ENCODE data around the gene OVOL1. TPM values are rescaled to one million over a fixed set of nuclear protein-coding genes. Genes with fewer than 3 reads are reported as not detected.
A peak's percentile ranks its signal among the peaks of the same experiment; 100 is the strongest.

The OVOL1 gene
- polyA plus RNA-seq, 3 donors, result 0.08 TPM; not detected in 2

GRCh38 chr11:65833297-65834030, 46.6 kb downstream of the OVOL1 start, which contains the start of gene SNX32:
Gene SNX32, plus strand, starts transcription at chr11:65833963. Its CDS starts 103 bp downstream, at chr11:65834066.
- Mint-ChIP-seq H3K9me3 (peaks cover 0 to 13% (median 3%) of the 10 kb centered on the region in 7 donors), H3K36me3 (no peaks in the 10 kb centered on the region), H3K4me3 (no peak within 1 kb of the TSS), H3K27me3 (ENCODE audit: low read depth in 3 of 3) (peaks cover 10 to 19% (median 14%) of the 10 kb centered on the region in 3 donors), H3K27ac (peak within 1 kb of the TSS in 2 of 7 donors; percentile 20 to 34), H3K4me1 (peaks cover 13% of the 10 kb centered on the region)
- Histone ChIP-seq H4K20me1 (ENCODE audit: insufficient read depth, low read length) (no peaks in the 10 kb centered on the region), H3K9me3 (replicated peaks in 1 of 2; ENCODE audit: control insufficient read depth in 1 of 2, insufficient read depth in 1 of 2, low read length in 2 of 2) (peaks cover 0 to 3% of the 10 kb centered on the region in 2 donors), H2AFZ (ENCODE audit: insufficient read depth, low read depth, low read length, poor library complexity, severe bottlenecking) (peak within 1 kb of the TSS; percentile 94), H3K27ac (ENCODE audit: low read depth in 1 of 2, low read length in 2 of 2) (peak within 1 kb of the TSS in 1 of 2 donors; percentile 62), H3K4me2 (replicated peaks; ENCODE audit: extremely low read depth, low read length, poor library complexity, severe bottlenecking) (peak within 1 kb of the TSS; percentile 97), H3K4me1 (ENCODE audit: control insufficient read depth in 1 of 2, insufficient read depth in 2 of 2, low read length in 2 of 2) (peaks cover 16 to 19% of the 10 kb centered on the region in 2 donors), H3K27me3 (ENCODE audit: control insufficient read depth in 2 of 2, insufficient read depth in 2 of 2, low read length in 2 of 2) (peaks cover 2 to 5% of the 10 kb centered on the region in 2 donors), H3K9ac (ENCODE audit: insufficient read depth, low read length, poor library complexity, severe bottlenecking) (peak within 1 kb of the TSS; percentile 66), H3K36me3 (replicated peaks in 1 of 2; ENCODE audit: control insufficient read depth in 1 of 2, insufficient read depth in 2 of 2, low read length in 2 of 2) (no peaks in the 10 kb centered on the region), H3K4me3 (replicated peaks in 1 of 3; ENCODE audit: low read depth in 2 of 3, low read length in 3 of 3) (peak within 1 kb of the TSS; percentile 55 to 85 (median 58)), H3K79me2 (ENCODE audit: insufficient read depth, low read length) (no peaks in the 10 kb centered on the region)
- DNase-seq, result peak; percentile 89 to 95 (median 92)
- TF ChIP-seq CTCF (IDR thresholded peaks at IDR 0.05), result no peak
- 0% methylated on average over 52 of the region's 63 CpGs for WGBS (ENCODE audit: insufficient coverage)
- intact Hi-C loops (cut with micrococcal nuclease), result no loop called here

DNA sequence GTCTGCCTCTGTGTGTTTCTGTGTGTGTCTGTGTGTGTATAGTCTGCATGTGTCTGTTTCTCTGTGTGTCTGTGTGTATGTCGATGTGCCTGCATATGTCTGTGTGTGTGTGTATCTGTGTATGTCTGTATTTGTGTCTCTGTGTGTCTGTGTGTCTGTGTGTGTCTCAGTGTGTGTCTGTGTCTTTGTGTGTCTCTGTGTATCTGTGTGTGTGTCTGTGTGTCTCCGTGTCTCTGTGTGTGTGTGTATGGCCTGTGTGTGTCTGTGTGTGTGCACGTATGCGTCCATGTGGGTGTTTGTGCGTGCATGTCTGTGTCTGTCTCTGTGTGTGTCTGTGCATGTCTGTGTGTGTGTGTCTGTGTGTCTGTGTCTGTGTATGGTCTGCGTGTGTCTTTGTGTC, 47.3 kb downstream of the OVOL1 start:
- H3K9me3 Mint-ChIP-seq, result peaks cover 0 to 13% (median 3%) of the 10 kb centered on the region in 7 donors
- Histone ChIP-seq H3K27ac (ENCODE audit: low read depth in 1 of 2, low read length in 2 of 2) (no peak overlapping the region), H3K4me2 (replicated peaks; ENCODE audit: extremely low read depth, low read length, poor library complexity, severe bottlenecking) (peak overlapping the region; percentile 97), H3K27me3 (ENCODE audit: control insufficient read depth in 2 of 2, insufficient read depth in 2 of 2, low read length in 2 of 2) (peaks cover 2 to 5% of the 10 kb centered on the region in 2 donors), H3K9me3 (replicated peaks in 1 of 2; ENCODE audit: control insufficient read depth in 1 of 2, insufficient read depth in 1 of 2, low read length in 2 of 2) (peaks cover 0 to 3% of the 10 kb centered on the region in 2 donors), H2AFZ (ENCODE audit: insufficient read depth, low read depth, low read length, poor library complexity, severe bottlenecking) (peak overlapping the region; percentile 94), H3K4me1 (ENCODE audit: control insufficient read depth in 1 of 2, insufficient read depth in 2 of 2, low read length in 2 of 2) (peaks cover 16 to 19% of the 10 kb centered on the region in 2 donors), H3K9ac (ENCODE audit: insufficient read depth, low read length, poor library complexity, severe bottlenecking) (peak overlapping the region; percentile 66), H3K36me3 (replicated peaks in 1 of 2; ENCODE audit: control insufficient read depth in 1 of 2, insufficient read depth in 2 of 2, low read length in 2 of 2) (no peaks in the 10 kb centered on the region), H3K79me2 (ENCODE audit: insufficient read depth, low read length) (no peaks in the 10 kb centered on the region), H4K20me1 (ENCODE audit: insufficient read depth, low read length) (no peaks in the 10 kb centered on the region), H3K4me3 (replicated peaks in 1 of 3; ENCODE audit: low read depth in 2 of 3, low read length in 3 of 3) (peak overlapping the region in 2 of 3 experiments; percentile 58 to 85)
- H3K4me1 Mint-ChIP-seq, result peaks cover 13% of the 10 kb centered on the region
- WGBS (ENCODE audit: insufficient coverage), result 44% methylated on average over 6 of the region's 6 CpGs
- H3K36me3 Mint-ChIP-seq, result no peaks in the 10 kb centered on the region
- peaks cover 10 to 19% (median 14%) of the 10 kb centered on the region in 3 donors for H3K27me3 Mint-ChIP-seq (ENCODE audit: low read depth in 3 of 3)
- DNase-seq, result no peak
- intact Hi-C loops (cut with micrococcal nuclease), result no loop called here
- H3K4me3 Mint-ChIP-seq, result no peak overlapping the region
- TF ChIP-seq CTCF (IDR thresholded peaks at IDR 0.05), result no peak
- no peak overlapping the region for H3K27ac Mint-ChIP-seq
